ENCODE measurements around the gene SPIB.

GRCh38 chr19:50450369-50451222 lies 31.9 kb downstream of the SPIB start:
- TF ChIP-seq CTCF (IDR thresholded peaks at IDR 0.05): no peak
- TF ChIP-seq POLR2A (IDR thresholded peaks at IDR 0.05): no peak
